ENCODE measurements around the gene NFAM1.

The NFAM1 gene

GRCh38 chr22:42432020-42432596 is at the start of gene NFAM1:
TSS of gene NFAM1 (minus strand) at chr22:42432403. CDS start at chr22:42432357, 46 bp downstream.
- DNase-seq: no peak

- no peak for DNase-seq
Measured at GRCh38 chr22:42475122-42475521, 42.9 kb upstream of the NFAM1 start.

GRCh38 chr22:42473484-42474193 is 41.4 kb upstream of the NFAM1 start:
- no peak for DNase-seq

- no peak for DNase-seq
Measured at GRCh38 chr22:42472671-42473070, 40.5 kb upstream of the NFAM1 start.

- no peak for DNase-seq
Measured at GRCh38 chr22:42471441-42471840, 39.2 kb upstream of the NFAM1 start.

GRCh38 chr22:42470366-42471082 is 38.3 kb upstream of the NFAM1 start:
- DNase-seq: no peak

GRCh38 chr22:42468841-42469240 is 36.6 kb upstream of the NFAM1 start:
- no peak for DNase-seq

GRCh38 chr22:42462016-42462415 is 29.8 kb upstream of the NFAM1 start:
- DNase-seq: no peak

- DNase-seq: no peak
Measured at GRCh38 chr22:42461511-42461910, 29.3 kb upstream of the NFAM1 start.

- DNase-seq: no peak
Measured at GRCh38 chr22:42459287-42460063, 27.3 kb upstream of the NFAM1 start.

GRCh38 chr22:42452916-42453315 is 20.7 kb upstream of the NFAM1 start:
- DNase-seq: no peak

- no peak for DNase-seq
Measured at GRCh38 chr22:42452456-42452855, 20.3 kb upstream of the NFAM1 start.

GRCh38 chr22:42451499-42452145 is 19.4 kb upstream of the NFAM1 start:
- DNase-seq: no peak

GRCh38 chr22:42450862-42451261 is 18.7 kb upstream of the NFAM1 start:
- DNase-seq: no peak

- no peak for DNase-seq
Measured at GRCh38 chr22:42446151-42446550, 13.9 kb upstream of the NFAM1 start.

GRCh38 chr22:42444077-42444904 is 12.1 kb upstream of the NFAM1 start:
- no peak for DNase-seq

GRCh38 chr22:42443240-42444076 is 11.3 kb upstream of the NFAM1 start:
- no peak for DNase-seq

GRCh38 chr22:42442748-42443147 is 10.5 kb upstream of the NFAM1 start:
- no peak for DNase-seq

- no peak for DNase-seq
Measured at GRCh38 chr22:42440728-42441127, 8.5 kb upstream of the NFAM1 start.

- DNase-seq: no peak
Measured at GRCh38 chr22:42439821-42440674, 7.8 kb upstream of the NFAM1 start.
